ENCODE results near the gene ZNF438.
"Not testable (repeated sequence)": the region's sequence is repeated elsewhere in the genome, so short reads cannot be mapped to it uniquely, and the experiment has no call there.

DNA sequence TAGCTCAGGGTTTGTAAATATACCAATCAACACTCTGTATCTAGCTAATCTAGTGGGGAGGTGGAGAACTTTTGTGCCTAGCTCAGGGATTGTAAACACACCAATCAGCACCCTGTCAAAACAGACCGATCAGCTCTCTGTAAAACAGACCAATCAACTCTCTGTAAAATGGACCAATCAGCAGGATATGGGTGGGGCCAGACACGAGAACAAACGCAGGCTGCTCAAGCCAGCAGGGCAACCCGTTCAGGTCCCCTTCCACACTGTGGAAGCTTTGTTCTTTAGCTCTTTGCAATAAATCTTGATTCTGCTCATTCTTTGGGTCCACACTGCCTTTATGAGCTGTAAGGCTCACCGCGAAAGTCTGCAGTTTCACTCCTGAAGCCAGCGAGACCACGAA is 25.0 kb upstream of the ZNF438 start:
- TF ChIP-seq, protein P1, sequence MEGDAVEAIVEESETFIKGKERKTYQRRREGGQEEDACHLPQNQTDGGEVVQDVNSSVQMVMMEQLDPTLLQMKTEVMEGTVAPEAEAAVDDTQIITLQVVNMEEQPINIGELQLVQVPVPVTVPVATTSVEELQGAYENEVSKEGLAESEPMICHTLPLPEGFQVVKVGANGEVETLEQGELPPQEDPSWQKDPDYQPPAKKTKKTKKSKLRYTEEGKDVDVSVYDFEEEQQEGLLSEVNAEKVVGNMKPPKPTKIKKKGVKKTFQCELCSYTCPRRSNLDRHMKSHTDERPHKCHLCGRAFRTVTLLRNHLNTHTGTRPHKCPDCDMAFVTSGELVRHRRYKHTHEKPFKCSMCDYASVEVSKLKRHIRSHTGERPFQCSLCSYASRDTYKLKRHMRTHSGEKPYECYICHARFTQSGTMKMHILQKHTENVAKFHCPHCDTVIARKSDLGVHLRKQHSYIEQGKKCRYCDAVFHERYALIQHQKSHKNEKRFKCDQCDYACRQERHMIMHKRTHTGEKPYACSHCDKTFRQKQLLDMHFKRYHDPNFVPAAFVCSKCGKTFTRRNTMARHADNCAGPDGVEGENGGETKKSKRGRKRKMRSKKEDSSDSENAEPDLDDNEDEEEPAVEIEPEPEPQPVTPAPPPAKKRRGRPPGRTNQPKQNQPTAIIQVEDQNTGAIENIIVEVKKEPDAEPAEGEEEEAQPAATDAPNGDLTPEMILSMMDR (conservative IDR thresholded peaks at IDR 0.05) = not testable (repeated sequence)
- TF ChIP-seq ZFX (IDR thresholded peaks at IDR 0.05) = not testable (repeated sequence)
